Amniotic stem cell (primary cell): ENCODE data around the gene OXT.

ENCODE experiments used
- DNase-seq: peaks from one replicate; lab custom pipeline; 2025; lab: John Stamatoyannopoulos, UW

OXT gene

DNA sequence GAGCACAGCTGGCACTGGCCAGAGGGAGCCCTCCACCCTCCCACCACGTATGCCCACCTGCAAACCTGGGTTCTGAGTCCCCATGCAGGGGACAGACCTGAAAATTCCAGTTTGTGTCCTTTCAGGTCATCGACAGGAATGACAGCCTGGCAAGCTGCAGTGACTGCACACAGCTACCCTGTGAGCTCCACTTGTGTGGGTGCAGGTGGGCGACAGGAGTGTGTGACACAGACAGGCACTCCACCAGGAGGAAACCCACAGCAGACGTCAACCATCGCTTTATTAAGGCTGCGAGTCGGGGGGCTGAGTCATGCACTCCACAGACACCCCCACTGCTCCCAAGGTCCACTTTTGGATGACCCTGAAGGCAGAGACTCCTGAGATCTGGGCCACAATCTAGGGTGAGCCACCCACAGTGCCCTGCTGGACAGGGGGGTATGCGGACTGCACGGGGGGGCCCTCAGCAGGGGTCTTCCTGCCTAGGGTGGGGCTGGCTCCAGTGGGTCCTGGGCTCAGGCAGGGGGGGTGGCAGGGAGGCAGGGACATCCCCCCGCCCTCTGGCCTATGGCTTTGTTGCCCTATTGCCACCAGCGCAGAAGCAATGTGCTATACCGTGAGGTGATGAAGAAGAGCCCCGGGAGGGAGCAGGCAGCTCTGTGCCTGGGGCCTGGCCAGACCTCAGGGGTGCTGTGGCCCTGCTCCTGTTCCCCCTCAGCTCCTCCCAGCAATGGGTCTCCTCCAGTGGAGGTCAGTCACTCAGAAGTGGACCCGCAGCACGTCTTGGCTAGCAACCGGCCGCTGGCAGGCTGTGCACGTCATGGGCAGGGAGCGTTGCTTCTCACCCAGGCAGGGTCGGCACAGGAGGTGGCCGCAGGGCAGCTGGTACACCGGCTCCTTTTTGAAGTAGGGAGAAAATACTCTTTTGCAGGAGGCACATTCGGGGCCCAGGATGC is 38.2 kb downstream of the OXT start:
- DNase-seq: no peak

DNA sequence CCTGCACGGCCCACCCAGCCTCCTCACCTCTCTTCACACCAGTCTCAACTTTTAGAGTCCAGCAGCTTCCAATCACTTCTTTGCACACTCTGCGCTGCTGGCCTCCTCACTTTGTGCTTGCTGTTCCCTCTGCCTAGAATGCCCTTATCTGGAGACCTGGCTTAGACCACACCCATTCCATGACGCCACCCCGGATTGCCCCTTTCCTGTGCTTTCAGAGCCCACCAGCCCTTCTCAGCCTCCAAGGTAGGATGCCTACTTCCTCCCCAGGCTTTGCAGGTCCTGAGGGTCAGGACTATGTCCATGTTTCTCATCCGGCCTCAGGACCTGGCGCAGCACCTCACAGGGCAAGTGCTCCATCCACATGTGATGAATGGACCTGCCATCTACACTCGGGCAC is 40.1 kb downstream of the OXT start:
- no peak for DNase-seq

DNA sequence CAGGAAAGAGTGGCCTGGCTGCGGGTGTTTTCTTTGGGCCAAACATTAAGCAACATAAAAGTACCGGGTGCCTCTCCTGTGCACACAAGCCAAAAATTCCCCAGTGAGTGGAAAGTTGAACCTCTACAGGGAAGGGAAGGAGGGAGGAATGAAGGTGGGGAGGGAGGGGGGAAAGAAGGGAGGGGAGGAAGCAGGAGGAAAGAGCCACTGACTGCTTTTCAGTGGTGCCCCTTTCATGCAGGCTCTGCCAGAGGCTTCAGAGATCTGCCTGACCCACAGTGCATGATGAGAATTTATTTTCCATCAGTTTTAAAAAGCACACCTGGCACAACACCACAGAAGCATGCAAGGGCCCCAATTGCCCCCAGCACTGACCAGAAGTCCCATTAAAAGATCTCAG is 40.6 kb downstream of the OXT start:
- DNase-seq: no peak

DNA sequence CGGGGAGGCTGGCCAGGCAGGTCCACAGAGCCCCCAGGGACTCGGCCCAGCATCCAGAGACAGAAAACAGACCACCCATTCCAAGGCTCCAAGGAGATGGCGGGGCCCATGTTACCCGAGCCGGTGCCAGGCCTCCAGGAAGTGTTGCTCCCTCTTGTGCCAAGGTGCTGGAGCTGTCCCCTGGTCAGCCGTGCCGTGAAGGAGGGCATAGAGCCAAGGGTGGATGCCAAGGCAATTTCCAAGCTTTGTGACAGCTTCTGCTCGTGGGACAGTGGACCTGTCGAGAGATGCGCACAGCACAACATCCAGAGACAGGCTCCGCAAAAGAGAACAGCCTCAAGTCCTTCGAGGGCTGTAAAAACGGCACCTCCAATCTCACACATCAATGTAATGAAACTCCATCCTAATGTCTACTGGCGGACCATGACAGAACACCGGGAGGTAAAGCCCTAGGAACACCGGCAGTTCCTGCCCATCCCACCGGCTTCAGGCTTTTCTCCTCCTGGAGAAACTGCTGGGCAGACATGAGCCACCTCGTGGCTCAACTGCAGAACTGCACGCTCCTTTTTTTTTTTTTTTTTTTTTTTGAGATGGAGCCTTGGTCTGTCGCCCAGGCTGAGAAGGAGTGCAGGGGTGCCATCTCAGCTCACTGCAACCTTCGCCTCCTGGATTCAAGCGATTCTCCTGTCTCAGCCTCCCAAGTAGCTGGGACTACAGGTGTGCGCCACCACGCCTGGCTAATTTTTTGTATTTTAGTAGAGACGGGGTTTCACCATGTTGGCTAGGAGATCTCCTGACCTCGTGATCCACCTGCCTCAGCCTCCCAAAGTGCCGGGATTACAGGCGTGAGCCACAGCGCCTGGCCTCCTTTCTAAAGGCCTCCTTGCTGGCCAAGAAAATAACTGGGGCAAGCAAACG is 44.0 kb downstream of the OXT start:
- peak; percentile 11 for DNase-seq

DNA sequence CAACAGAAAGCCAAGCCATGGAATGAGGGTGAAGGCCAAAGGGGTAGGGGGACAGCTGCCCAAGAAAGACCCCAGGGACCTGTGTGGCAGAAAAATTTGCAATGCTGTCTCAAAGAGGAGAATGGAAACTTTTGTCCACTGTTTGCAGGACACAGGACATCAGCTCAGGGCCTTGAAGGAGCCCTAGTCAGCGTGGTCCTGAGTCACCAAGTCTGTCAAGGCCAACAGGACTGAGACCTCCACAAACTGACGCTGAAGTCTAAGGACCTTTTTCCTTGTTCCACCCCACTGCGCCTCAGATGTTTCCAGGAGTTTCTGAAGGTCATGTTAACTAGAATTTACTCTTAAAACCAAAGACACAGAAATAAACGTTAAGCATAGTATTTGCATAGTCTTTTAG is 44.9 kb downstream of the OXT start:
- no peak for DNase-seq

DNA sequence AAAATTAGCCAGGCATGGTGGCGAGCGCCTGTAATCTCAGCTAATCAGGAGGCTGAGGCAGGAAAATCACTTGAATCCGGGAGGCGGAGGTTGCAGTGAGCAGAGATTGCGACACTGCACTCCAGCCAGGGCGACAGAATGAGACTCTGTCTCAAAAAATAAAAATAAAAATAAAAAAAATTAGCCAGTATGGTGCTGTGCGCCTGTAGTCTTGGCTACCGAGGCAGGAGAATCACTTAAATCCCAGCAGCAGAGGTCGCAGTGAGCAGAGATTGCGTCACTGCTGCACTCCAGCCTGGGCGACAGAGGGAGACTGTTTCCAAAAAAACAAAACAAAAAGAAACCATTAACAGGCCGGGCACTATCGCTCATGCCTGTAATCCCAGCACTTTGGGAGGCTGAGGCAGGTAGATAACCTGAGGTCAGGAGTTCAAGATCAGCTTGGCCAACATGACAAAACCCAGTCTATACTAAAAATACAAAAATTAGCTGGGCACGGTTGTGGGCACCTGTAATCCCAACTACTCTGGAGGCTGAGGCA is 46.5 kb downstream of the OXT start:
- DNase-seq: peak; percentile 34

DNA sequence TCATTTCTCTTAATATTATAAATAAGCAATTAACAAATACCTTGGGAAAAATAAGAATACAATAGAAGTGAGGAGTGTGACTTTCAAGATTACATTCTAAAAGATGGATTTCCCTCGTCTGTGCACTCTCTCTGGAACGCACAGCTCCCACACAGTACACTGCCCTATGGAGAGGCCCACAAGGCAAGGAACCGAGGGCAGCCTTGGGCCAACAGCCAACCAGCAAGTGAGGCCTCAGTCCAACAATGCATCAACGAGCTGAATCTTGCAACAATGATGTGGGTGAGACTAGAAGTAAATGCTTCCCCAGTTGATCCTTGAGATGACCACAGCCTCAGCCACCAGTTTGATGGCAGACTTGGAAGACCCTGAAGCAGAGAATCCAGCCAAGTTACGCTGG is 47.6 kb downstream of the OXT start:
- no peak for DNase-seq

- no peak for DNase-seq
Measured at GRCh38 chr20:3121271-3121911, 50.0 kb downstream of the OXT start.
